ENCODE data around the gene ANGEL2. TPM values are rescaled to one million over a fixed set of nuclear protein-coding genes. Genes with fewer than 3 reads are reported as not detected.
"Not testable (repeated sequence)": the region's sequence is repeated elsewhere in the genome, so short reads cannot be mapped to it uniquely, and the experiment has no call there.

The ANGEL2 gene
- total RNA-seq, 1 donor from 2014 or later: 79.1 TPM

DNA sequence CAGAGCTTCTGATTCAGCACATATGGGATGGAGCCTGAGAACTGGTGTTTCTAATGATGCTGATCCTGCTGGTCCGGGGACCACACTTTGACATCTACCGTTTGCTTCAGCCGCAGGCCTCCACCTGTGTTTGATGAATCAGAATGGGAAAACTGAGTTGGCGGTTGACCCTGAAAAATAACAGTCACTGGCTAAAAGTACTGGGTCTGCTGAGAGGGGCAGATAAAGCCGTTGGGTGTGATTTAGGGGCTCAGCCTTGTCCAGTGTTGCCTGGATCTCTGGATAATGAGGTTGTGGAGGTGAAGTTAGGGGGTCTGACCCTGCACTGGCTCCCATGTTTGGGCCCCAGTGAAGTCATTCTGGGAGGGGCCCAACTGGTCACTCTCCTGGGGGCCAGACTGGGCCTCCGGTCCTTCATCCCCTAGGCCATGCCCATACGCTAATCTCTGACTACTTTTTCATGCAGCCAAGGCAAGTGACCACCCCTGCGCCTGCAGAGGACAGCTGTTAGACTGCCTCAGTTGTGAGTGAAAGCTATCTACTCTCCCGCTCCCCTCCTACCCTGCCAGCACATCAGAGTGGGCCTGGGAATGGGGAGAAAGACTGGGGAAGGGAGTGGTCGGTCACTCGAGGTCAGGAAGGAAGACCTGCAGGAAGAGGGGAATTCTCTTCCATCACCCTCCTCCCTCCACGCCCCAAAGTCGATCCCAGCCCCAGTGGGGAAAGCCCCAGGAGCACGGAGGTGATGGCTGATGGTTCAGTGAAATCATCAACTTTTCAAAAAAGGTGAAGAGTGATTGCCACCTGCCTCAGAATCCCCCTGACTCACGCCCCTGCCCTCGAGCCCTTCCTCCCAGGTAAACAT is 37.7 kb downstream of the ANGEL2 start:
- FAIRE-seq (no peak), DNase-seq (ENCODE audit: low spot score in 2 of 2) (no peak)

DNA sequence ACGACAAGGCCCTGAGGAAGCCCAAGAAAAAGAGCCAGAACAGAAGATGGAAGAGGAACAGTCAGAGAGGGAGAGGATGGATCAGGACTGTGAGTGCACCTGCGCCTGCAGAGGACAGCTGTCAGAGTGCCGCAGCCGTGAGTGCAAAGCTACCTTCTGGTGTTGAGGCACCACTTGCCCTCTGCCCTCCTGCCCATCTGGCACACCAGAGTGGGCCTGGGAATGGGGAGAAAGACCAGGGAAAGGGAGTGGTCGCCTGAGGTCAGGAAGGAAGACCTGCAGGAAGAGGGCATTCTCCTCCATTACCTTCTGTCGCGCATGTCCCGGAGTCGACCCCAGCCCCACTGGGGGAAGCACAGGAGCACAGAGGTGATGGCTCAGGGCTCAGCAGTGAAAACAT is 39.1 kb downstream of the ANGEL2 start:
- DNase-seq (ENCODE audit: low spot score in 2 of 2): no peak
- FAIRE-seq: no peak

DNA sequence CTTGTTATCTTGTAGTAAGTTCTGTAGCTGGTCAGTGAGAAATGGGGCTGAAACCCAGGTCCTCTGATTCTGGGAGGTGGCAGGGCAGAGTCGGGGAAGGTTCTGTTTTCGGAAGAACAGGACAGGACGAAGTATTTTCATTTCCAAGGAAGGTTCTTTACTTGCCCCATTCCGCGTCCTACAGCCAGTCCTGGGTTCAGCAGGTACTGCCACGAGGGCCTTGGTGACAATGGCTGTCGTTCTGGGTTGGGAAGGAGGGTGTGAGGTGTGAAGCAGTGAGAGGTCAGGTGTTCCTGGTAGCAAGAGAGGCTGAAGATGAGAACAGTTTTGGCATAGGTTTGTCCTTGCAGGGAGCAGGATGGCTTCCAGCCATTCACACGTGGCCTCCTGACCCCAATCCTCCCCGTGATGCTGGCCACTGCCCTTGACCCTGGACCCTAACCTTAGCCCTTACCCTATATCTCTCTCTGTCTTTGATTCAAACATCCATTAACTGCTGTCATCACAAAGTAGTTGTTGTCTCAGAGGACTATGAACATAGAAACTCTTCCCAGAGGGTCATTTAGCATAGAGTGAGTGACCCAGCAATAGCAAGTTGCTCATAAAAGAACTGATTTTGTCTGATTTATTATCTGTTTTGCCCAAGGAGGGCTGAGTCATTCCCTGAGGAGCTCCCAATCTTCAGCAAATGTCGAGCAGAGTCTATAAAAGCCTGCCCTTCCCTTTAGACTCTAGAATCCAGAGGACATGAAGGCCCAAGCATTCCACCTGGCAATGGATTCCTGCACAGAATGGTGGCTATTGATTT is 40.4 kb downstream of the ANGEL2 start:
- FAIRE-seq: no peak
- no peak for DNase-seq (ENCODE audit: low spot score in 2 of 2)

DNA sequence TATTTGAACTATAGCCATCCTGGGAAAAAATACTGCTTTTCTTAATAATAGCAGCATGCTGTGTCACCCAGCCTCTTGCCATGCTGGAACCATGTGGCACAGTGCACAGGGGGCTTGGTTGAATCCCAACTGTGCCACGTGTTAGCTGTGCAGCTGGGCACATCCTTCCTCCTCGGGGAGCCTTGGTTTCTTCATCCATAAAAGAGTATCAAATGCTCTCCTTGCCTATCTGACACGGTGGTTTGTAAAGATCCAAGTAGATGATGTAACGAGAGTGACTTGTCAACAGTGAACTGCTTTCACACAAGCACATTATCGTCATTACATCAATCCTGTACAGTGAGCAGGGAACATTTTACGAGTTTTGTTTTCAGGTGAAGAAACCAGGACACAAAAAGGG is 41.0 kb downstream of the ANGEL2 start:
- FAIRE-seq (no peak), DNase-seq (ENCODE audit: low spot score in 2 of 2) (no peak)

DNA sequence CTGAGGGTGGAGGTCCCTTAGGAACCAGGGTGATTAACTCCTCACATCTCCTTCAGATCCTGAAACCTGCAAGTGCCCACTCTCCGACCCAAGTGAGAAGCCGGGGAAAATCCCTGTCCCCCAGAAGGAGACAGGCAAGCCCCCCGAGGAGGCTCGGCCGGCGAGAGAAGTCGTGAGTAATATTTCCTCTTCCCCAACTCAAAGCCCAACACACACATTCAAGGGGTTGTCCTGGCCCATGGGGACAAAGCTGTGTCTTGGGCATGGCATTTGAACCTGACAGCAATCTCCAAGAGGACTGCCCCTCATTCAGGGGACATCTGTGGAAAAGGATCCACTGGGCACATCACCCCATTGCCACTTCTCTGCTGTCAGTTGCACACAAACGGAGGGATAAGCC is 41.8 kb downstream of the ANGEL2 start:
- DNase-seq (ENCODE audit: low spot score in 2 of 2) (no peak), FAIRE-seq (no peak)

DNA sequence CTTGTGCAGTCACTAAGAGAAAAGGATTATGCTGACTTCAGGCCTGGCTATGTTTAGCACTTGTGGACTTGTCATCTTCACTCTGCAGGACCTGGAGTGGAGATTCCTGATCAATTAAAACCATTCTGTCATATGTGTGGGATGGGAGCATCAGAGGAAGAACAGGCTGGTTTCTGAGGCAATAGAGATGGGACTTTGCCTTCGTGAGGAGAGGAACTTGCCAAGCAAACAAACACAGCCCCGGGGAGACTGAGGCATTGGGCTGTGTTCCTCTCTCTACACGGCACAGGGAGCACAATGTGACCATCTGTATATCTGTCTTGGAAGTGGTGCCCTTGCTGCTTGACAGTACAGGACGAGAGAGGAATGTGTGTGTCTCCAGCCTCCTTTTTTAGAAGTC is 42.2 kb downstream of the ANGEL2 start:
- no peak for FAIRE-seq
- DNase-seq (ENCODE audit: low spot score in 2 of 2): no peak

DNA sequence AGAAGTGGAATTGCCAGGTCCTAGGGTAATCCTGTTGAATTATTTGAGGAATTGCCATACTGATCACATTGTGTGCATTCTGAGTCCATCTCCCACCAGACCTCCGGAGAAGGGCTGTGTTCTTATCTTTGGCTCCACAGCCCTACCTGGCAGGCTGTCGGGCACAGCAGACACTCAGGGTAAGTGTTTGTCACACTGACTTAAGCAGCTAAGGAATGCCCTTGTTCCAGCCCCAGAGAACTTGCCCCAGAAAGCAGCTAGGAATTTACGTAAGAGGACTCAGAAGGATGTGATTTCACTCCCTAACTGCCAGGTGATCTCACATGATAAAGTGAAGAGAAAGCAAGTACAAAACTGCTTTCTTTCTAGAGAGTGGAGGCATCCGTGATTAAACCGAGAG is 44.4 kb downstream of the ANGEL2 start:
- no peak for DNase-seq (ENCODE audit: low spot score in 2 of 2)

DNA sequence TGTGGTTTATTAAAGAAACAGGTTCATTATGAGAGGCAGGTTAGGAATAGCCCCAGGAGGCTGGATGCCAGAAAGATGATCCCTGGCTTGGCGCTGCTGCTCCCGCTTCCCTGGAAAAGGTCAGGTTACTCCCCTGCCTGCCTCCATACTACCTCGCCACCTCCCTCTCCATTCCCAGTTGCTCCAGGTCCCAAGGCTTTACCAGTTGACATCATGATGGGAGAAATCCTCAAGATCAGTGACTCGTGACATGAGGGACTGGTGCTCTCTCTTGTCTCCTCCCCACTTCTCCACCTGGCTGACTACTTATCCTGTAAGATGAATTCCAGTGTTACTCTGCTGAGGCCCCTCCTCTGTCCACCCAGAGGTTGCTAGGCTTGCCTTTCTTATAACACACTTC is 45.6 kb downstream of the ANGEL2 start:
- FAIRE-seq (no peak), DNase-seq (ENCODE audit: low spot score in 2 of 2) (no peak)

More for the DNA sequence above, 44.4 kb downstream of the ANGEL2 start:
- FAIRE-seq: no peak

DNA sequence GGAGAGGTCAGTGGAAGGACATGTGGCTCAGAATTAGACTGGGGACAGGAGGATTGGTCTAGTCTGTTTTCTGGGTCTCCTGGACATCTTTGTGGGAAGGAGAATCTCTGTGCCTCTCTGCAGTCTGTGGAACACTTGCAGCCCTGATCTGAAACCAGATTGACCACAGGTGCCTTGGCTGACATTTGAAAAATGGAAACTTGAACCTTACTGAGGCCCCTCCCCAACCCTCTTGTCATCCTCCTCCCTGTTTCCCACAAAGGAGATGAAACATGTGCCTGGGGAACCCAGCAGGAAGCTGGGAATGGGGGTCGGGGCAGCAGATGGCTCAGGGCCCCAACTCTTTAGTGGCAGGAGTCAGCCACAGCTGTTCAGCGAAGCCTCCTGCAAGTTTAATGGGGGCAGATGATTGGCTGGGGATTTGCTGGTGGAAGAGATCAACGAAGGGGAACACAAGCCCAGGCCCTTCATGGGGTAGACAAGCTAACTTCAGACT is 47.3 kb downstream of the ANGEL2 start:
- FAIRE-seq (no peak), DNase-seq (ENCODE audit: low spot score in 2 of 2) (no peak)

DNA sequence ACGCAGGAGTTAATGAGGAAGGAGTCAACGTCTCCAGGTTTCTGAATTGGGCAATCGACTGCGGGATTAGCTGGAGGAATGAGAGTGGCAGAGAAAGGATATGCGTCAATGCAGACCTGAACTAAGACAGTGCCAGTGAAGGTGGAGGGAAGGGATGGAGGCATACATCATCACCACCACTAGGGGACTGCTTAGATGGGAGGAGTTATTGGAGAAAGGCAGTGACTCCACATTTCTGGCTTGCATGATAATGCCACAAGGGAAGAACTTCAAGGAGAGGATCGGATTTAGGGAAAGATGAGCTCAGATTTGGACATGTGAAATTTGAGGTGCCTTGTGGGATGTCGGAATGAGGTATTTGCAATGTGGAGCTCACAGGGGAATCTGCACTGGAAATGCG is 47.9 kb downstream of the ANGEL2 start:
- DNase-seq (ENCODE audit: low spot score in 2 of 2) (no peak), FAIRE-seq (no peak)

DNA sequence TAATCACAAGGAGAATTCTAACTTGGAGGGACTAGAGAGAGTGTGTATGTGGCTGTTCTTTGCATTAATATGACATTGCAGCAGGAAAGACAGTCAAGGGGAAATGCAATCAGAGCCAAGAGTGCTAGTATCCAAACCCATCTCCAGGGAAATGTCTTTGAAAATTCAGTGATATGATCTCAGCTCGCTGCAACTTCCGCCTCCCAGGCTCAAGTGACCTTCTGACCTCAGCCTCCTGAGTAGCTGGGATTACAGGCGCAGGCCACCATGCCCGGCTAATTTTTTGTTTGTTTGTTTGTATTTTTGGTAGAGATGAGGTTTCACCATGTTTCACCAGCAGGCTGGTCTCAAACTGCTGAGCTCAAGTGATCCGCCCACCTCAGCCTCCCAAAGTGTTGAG is 49.1 kb downstream of the ANGEL2 start:
- no peak for FAIRE-seq
- DNase-seq (ENCODE audit: low spot score in 2 of 2): no peak

DNA sequence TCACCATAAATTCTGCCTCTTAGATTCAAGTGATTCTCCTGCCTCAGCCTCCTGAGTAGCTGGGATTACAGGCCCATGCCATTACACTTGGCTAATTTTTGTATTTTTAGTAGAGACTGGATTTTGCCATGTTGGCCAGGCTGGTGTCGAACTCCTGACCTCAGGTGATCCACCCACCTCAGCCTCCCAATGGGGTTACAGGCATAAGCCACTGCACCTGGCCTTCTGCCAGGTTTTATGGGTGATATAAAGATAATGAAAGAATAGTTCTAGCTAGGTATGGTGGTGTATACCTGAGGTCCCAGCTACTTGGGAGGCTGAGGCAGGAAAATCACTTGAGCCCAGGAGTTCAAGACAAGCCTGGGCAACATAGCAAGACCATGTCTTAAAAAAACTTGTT is 50.7 kb downstream of the ANGEL2 start:
- not testable (repeated sequence) for DNase-seq (ENCODE audit: low spot score in 2 of 2); FAIRE-seq

DNA sequence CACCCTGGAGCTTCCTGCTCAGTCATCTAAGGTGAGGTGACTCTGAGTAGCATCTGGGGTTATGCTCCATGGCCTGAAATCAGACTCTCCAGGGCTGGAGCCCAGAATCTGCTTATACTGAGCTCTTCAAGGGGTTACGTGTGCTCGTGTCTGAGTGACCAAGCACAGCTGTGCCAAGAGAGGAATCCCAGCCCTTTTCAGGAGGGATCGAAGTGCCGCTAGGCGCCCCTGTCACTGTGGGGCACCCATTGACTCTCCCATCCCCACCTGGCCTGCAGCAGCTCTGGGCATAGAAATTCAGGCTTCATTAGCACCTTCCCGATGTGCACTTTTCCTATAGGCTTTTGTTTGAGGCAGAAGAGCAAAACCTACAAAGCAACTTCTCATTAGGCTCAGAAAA is 51.6 kb downstream of the ANGEL2 start:
- FAIRE-seq (no peak), DNase-seq (ENCODE audit: low spot score in 2 of 2) (no peak)

DNA sequence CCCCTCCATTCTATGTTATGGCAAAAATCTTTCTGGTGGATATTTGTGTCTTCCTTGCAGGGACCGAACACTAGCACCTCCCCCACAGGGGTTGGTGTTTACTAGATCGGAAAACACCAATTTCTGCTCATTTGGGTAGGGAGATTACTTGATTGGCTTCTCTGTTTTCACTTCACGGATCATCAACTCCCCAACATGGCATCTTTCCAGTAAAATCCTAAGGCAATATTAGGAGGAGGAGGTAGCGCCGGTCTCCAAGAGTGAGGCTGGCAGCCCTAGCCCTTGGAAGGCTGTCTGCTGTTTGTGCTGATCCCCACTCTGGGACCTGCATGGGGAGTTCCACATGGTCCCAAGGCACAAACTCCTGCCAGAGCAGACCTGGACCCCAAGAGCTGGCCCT is 53.2 kb downstream of the ANGEL2 start:
- no peak for DNase-seq (ENCODE audit: low spot score in 2 of 2)
- FAIRE-seq: no peak

DNA sequence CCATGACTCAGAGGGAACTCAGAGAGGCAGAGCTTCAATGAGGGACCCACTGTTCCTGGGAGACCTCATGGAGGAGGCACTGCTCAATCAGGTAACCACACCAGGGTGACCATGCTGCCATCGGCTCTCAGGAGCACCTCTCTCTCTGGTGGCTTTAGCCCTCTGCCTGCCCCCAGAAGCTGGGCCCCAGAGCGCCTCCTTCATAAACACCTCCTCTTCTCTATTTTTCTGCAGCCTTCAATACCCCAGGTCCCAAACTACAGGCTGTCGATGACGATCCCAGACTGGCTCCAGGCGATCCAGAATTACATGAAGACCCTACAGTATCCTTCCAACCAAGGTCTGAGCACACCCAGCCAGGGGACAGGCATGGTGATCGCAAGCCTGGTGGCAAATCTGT is 54.7 kb downstream of the ANGEL2 start:
- DNase-seq (ENCODE audit: low spot score in 2 of 2) (no peak), FAIRE-seq (no peak)

DNA sequence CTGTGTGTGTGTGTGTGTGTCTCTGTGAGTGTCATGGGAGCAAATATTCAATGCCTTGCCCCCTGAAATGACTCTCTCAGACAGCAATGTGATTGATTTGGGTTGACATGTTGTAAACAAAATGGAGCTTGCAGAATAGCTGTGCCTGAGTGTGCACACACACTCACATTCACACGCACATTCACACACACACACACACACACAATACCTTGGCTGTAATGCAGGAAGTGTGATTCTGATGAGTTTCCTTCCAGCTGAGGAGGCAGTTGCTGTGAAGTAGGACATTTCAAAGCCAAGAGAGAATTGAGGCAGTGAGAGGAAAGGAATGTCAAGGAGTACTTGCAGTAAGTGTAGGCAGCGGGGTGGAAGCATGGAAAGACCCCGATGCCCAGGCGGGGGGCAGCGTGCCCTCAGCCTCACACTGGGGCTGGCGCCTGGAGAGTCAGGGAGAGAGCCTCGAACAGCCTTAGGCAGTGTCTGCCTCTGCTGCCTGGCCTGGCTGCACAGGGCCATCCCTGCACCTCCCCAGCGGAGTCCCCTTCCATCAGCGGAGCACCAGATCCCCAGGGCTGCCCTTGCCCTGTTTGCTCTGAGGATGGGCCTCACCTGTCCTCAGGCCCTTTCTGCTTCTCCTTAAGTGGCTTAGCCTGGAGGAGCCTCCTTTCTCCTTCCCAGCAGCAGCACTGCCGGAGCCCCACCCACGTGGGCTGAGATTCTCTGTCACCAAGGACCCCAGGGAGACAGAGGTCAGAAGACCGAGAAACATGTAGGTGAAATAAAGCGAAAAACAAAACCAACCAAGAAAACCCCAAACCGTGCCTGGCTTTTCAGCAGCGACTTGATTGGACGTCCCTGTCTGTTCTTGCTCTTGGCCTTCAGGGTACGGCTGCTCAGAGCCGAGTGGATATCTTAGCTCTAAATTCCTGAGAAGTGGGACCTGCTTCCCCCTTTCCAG is 56.1 kb downstream of the ANGEL2 start:
- no peak for DNase-seq (ENCODE audit: low spot score in 2 of 2)
- no peak for FAIRE-seq

DNA sequence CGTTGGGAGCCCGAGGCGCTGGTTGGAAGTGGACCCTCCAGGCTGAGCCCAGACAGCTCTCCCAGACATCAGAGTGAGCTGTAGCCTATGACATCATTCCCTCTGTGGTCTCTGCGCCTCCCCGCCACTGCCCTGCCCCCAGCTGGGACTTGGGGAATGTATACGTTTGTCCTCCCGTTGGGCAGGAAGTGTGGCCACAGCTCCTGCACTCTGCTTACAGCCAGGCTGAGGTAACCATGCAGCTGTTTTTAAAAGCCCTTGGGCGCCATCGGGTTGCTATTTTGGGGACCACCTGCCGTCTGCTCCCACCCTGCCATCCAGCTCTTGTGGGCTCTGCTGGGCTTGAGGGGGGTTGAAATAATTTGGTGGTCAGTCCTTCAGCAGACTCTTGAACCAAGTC is 57.5 kb downstream of the ANGEL2 start:
- DNase-seq (ENCODE audit: low spot score in 2 of 2) (no peak), FAIRE-seq (no peak)

DNA sequence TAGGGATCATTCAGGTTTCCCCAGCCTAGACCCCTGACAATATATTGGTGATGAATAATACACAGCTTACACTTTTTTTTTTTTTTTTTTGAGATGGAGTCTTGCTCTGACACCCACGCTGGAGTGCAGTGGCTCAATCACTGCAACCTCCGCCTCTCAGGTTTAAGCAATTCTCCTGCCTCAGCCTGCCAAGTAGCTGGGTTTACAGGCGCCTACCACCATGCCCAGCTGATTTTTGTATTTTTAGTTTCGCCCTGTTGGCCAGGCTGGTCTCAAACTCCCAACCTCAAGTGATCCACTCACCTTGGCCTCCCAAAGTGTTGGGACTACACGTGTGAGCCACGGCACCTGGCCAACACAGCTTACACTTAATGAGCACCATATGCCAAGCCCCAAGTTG is 58.1 kb downstream of the ANGEL2 start:
- no peak for DNase-seq (ENCODE audit: low spot score in 2 of 2)
- FAIRE-seq: no peak

DNA sequence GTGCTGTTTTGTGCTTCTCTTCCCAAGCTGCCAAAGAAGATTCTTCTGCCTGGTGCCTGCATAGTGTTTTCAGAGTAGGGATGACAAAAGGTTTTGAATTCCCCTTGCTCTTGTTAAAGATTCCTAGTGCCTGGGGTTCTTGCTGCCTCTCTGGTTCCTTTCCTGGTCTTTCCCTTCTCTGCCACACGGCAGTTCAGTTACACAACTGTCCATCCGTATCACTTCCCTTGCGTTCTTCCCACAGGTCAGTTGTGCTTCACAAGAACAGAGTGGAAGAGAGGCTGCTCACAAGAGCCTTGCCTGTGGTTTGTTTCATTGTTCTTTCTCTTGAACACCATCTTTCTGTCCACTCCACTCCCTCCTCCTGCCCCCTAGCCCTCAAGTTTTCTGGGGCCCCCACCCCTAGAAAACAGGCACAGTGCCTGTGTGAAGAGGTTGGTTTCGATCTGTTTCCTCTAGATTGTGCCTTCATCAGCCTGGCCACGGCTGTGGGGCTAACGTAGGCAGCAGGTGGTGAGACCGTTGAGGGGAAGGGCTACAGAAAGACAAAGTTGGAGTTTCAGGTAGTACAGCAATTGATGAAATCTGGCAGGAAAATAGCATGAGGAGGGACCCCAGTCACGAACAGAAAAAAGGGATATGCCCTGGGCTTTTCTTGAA is 59.6 kb downstream of the ANGEL2 start:
- DNase-seq (ENCODE audit: low spot score in 2 of 2) (no peak), FAIRE-seq (no peak)

DNA sequence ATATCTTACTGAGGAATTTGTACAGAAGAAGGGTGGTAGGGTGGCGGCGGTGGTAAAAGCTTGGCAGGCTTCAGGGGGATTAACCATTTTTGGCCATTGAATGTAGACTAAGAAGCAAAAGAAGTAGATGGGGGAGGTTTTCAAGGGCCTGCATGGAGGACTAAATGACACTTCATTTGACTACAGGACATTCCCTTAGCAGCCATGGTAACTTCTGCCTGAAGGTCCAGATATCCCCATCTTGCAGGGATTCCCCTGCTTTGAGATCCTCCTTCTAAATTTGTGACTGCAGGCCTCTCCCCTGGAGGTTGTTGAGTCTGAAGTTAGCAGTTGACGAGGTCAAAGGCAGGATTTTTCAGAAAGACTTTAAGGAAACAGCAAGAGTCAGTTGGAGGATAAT is 60.6 kb downstream of the ANGEL2 start:
- no peak for FAIRE-seq
- no peak for DNase-seq (ENCODE audit: low spot score in 2 of 2)
